OCI-LY7 (cell line): ENCODE measurements around the gene PRCP.

Experiments used
- EZH2phosphoT487 ChIP-seq: fragments of 200-600 bp; sonication (generic); IDR thresholded peaks from 2 replicates; pipeline ENCODE4 v1.6.1; 2018; ENCODE audit warnings: low read depth, borderline replicate concordance, mild to moderate bottlenecking, mixed run types, antibody characterized with exemption, low read length, moderate library complexity, mixed read lengths
- TF ChIP-seq, protein P1 (sequence below): fragments of 200-600 bp; sonication (generic); conservative IDR thresholded peaks from 2 replicates; pipeline ENCODE4 v1.5.1; 2014; ENCODE audit warnings: mild to moderate bottlenecking, antibody characterized with exemption, low read length, moderate library complexity, mixed read lengths

DNA sequence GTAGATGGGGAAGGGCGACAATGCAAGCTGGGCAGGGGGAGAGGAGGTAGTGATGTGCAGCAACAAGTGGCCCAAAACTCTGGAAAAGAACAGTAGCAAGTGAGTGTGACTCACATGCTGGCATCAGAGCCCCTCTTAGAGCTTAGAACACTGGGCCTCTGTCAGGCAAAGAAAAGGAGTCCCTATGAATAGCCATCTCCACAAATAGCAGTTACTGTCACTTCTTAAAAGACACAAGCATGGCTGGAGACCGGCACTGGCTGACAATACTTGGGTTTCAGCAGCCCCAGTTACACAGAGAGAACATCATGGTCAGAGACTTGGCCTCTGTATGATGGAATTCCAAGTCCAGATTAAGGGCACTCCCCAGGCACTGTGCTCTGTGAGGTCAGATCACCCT is 58.2 kb downstream of the PRCP start:
- TF ChIP-seq, protein P1, sequence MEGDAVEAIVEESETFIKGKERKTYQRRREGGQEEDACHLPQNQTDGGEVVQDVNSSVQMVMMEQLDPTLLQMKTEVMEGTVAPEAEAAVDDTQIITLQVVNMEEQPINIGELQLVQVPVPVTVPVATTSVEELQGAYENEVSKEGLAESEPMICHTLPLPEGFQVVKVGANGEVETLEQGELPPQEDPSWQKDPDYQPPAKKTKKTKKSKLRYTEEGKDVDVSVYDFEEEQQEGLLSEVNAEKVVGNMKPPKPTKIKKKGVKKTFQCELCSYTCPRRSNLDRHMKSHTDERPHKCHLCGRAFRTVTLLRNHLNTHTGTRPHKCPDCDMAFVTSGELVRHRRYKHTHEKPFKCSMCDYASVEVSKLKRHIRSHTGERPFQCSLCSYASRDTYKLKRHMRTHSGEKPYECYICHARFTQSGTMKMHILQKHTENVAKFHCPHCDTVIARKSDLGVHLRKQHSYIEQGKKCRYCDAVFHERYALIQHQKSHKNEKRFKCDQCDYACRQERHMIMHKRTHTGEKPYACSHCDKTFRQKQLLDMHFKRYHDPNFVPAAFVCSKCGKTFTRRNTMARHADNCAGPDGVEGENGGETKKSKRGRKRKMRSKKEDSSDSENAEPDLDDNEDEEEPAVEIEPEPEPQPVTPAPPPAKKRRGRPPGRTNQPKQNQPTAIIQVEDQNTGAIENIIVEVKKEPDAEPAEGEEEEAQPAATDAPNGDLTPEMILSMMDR: no peak
- TF ChIP-seq EZH2phosphoT487: no peak
